Skeletal muscle satellite cell (primary cell): ENCODE results near the gene GUCY2D.

Experiments used
- H3K27me3 ChIP-seq: 2 replicates; pipeline ENCODE4 v1.7.0; 2013; ENCODE audit warnings: low read length; ENCODE audit not compliant: control insufficient read depth, insufficient read depth
- H3K36me3 ChIP-seq: 2 replicates; pipeline ENCODE4 v1.7.0; 2013; ENCODE audit warnings: mild to moderate bottlenecking, control low read depth, low read length; ENCODE audit not compliant: insufficient read depth
- H3K4me1 ChIP-seq: 2 replicates; pipeline ENCODE4 v1.7.0; 2013; ENCODE audit warnings: low read length; ENCODE audit not compliant: control insufficient read depth, insufficient read depth
- H3K4me2 ChIP-seq: 2 replicates; pipeline ENCODE4 v1.7.0; 2013; ENCODE audit warnings: mild to moderate bottlenecking, low read length
- H3K4me3 ChIP-seq: 2 replicates; pipeline ENCODE4 v1.7.0; 2013; ENCODE audit warnings: low read length
- H3K9ac ChIP-seq: 2 replicates; pipeline ENCODE4 v1.7.0; 2013; ENCODE audit warnings: mild to moderate bottlenecking, low read depth, low read length, moderate library complexity
- H3K9me3 ChIP-seq: replicated peaks from 2 replicates; pipeline ENCODE4 v1.7.0; 2013; ENCODE audit warnings: mild to moderate bottlenecking, control low read depth, low read length

The GUCY2D gene

GRCh38 chr17:8063761-8064534 is 61.5 kb downstream of the GUCY2D start:
- peaks cover 83% of the 10 kb centered on the region for H3K27me3 ChIP-seq
- no peak overlapping the region for H3K4me3 ChIP-seq
- no peak overlapping the region for H3K9ac ChIP-seq

GRCh38 chr17:8064561-8065019 is 62.2 kb downstream of the GUCY2D start:
- H3K27me3 ChIP-seq = peaks cover 83% of the 10 kb centered on the region
- H3K36me3 ChIP-seq = no peaks in the 10 kb centered on the region
- H3K9me3 ChIP-seq = no peaks in the 10 kb centered on the region
- no peak overlapping the region for H3K9ac ChIP-seq
- no peak overlapping the region for H3K4me2 ChIP-seq
- H3K4me3 ChIP-seq = no peak overlapping the region
- H3K4me1 ChIP-seq = peaks cover 9% of the 10 kb centered on the region

More at GRCh38 chr17:8063761-8064534, 61.5 kb downstream of the GUCY2D start:
- Histone ChIP-seq H3K9me3 (no peaks in the 10 kb centered on the region), H3K36me3 (no peaks in the 10 kb centered on the region), H3K4me1 (peaks cover 9% of the 10 kb centered on the region), H3K4me2 (no peak overlapping the region)

GRCh38 chr17:8066841-8067775 is 64.7 kb downstream of the GUCY2D start:
- H3K9ac ChIP-seq = no peak overlapping the region
- no peak overlapping the region for H3K4me2 ChIP-seq
- no peaks in the 10 kb centered on the region for H3K36me3 ChIP-seq
- peaks cover 9% of the 10 kb centered on the region for H3K4me1 ChIP-seq
- no peaks in the 10 kb centered on the region for H3K9me3 ChIP-seq
- H3K4me3 ChIP-seq = no peak overlapping the region
- H3K27me3 ChIP-seq = peaks cover 80% of the 10 kb centered on the region

- no peak overlapping the region for H3K4me3 ChIP-seq
- H3K4me2 ChIP-seq = no peak overlapping the region
- H3K9ac ChIP-seq = no peak overlapping the region
- H3K4me1 ChIP-seq = peaks cover 7% of the 10 kb centered on the region
- peaks cover 80% of the 10 kb centered on the region for H3K27me3 ChIP-seq
- no peaks in the 10 kb centered on the region for H3K36me3 ChIP-seq
- no peaks in the 10 kb centered on the region for H3K9me3 ChIP-seq
These were observed 65.4 kb downstream of the GUCY2D start for GRCh38 chr17:8067806-8068205.

GRCh38 chr17:8068736-8069586 is 66.5 kb downstream of the GUCY2D start:
- Histone ChIP-seq H3K4me3 (no peak overlapping the region), H3K4me2 (no peak overlapping the region), H3K27me3 (peaks cover 82% of the 10 kb centered on the region), H3K9me3 (no peaks in the 10 kb centered on the region), H3K9ac (no peak overlapping the region), H3K36me3 (no peaks in the 10 kb centered on the region), H3K4me1 (peaks cover 11% of the 10 kb centered on the region)

GRCh38 chr17:8069587-8069860 is 67.1 kb downstream of the GUCY2D start:
- H3K9ac ChIP-seq = no peak overlapping the region
- no peak overlapping the region for H3K4me2 ChIP-seq
- H3K36me3 ChIP-seq = no peaks in the 10 kb centered on the region

More at GRCh38 chr17:8069587-8069860, 67.1 kb downstream of the GUCY2D start:
- Histone ChIP-seq H3K27me3 (peaks cover 85% of the 10 kb centered on the region), H3K4me3 (no peak overlapping the region), H3K4me1 (peaks cover 12% of the 10 kb centered on the region), H3K9me3 (no peaks in the 10 kb centered on the region)
